ENCODE results near the gene LRRC49.
"Not testable (repeated sequence)": the region's sequence is repeated elsewhere in the genome, so short reads cannot be mapped to it uniquely, and the experiment has no call there.

LRRC49 gene

DNA sequence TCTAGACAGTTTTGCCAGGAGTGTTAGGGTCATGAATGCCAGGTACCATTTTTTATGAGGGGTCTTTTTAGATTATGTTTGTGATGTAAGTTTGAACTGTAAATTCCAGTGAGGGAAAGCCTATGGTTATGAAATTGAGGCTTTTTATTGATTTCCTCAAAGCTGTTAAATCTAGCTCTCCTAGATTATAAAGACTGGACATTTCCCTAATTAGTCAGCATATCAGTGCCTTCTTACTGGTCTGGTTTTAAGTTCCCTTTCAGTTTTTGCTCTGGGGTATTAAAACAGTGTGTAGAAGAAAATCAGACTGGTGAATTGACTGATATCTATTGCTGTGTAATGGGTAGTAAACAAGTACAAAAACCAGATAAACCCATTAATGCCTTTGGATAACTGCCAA lies 39.2 kb downstream of the LRRC49 start:
- DNase-seq = no peak

DNA sequence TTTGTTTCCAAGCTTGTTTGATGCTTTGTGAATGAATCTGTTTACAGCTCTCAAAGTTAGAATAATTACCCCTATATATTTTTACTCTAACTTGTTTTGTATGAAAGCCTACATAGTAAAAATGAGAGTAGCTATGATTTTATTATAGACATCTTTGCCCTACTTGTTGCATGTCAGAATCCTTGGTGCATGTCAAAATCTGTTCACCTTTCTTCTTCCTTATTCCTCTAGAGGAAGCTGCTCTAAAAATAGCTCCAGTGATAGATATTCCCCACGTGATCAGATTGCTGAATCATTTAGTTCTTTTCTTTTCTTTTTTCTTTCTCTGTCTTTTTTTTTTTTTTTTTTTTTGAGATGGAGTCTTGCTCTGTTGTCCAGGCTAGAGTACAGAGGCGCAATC lies 39.8 kb downstream of the LRRC49 start:
- DNase-seq = no peak

- DNase-seq = no peak
Observed at GRCh38 chr15:70933411-70933810, 40.8 kb downstream of the LRRC49 start.

GRCh38 chr15:70935631-70936030 lies 43.0 kb downstream of the LRRC49 start:
- DNase-seq = no peak

DNA sequence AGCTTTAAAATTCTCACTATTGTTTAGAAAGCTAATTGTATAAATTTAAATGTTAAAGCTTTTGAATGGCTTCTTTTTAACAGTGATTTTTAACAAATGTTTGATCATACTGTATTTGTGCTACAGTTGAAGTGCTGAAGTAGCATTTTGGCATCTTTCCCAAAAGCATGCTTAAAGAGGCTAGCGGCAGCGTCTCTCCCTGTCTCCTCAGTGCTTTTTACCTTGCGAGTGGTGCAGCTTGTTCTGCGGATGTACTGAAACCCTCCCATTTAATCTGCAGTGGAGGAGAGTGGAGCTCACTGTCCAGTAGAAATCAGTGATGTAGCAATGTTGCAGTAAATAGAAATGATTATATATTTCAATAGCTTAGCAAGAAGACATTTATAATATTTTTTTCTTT lies 43.7 kb downstream of the LRRC49 start:
- DNase-seq = no peak

DNA sequence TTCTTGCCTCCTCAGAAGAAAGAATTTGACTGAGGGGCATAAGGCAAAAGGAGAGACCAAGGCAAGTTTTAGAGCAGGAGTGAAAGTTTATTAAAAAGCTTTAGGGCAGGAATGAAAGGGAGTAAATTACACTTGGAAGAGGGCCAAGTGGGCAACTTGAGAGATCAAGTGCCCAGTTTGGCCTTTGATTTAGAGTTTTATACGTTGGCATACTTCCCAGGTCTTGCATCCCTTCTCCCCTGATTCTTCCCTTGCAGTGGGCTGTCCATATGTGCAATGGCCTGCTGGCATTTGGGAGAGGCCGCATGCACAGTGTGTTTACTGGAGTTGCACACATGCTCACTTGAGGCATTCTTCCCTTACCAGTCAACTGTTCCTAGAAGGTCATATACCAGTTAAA lies 50.7 kb downstream of the LRRC49 start:
- DNase-seq = not testable (repeated sequence)

- DNase-seq = no peak
Observed at GRCh38 chr15:70947351-70948335, 55.0 kb downstream of the LRRC49 start.

GRCh38 chr15:70950953-70951352 lies 58.3 kb downstream of the LRRC49 start:
- DNase-seq = no peak

DNA sequence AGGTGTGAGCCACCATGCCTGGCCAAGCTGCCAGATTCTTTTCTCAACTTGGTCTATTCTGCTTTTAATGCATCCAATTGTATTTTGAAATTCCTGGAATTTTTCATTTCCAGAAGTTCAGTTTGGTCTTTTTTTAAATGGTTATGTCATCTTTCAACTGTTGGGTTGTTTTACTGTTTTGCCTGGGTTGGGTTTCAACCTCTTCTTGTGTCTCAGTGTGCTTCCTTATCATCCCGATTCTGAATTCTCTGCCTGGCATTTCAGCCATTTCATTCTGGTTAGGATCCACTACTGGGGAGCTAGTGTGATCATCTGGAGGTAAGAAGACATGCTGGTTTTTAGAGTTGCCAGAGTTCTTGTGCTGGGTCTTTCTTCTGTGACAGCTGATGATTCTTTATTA lies 61.5 kb downstream of the LRRC49 start:
- no peak for DNase-seq

GRCh38 chr15:70954733-70955132 lies 62.1 kb downstream of the LRRC49 start:
- DNase-seq = no peak

DNA sequence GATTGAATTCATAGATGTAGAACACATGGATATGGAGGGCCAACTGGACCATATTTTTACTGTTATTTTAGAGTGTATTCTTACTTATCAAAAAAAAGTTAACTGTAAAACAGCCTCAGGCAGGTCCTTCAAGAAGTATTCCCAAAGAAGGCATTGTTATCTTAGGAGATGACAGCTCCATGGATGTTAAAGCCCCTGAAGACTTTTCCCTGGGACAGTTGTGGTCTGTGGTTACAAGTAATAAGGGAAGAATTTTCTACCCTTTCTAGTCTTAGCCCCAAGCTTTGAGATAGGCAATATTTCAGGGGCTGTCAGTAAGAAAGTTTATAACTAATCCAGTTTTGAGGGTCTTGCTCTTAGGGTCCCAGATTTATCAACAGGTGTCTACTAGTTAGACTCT lies 62.5 kb downstream of the LRRC49 start:
- DNase-seq = no peak

- no peak for DNase-seq
Observed at GRCh38 chr15:70956201-70956995, 63.8 kb downstream of the LRRC49 start.

DNA sequence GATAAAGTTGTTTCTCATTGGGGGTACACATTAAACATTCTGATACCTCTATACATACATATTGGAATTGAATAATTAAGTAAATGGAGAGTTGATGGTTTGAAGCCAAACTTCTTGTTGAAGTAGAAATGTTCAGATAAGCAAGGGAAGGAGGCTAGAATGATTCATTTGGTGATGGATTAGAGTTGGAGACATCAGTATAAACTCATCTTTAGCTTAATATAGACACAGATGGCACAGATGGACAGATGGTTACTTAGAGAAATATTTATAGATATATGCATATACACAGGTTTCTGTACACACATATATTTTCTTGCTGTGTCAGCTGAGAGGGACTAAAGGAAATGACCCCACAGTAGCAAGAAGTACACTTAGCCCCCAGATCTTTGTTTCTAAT lies 69.5 kb downstream of the LRRC49 start:
- DNase-seq = no peak

- no peak for DNase-seq
Observed at GRCh38 chr15:70963199-70963598, 70.6 kb downstream of the LRRC49 start.

GRCh38 chr15:70964058-70964457 lies 71.4 kb downstream of the LRRC49 start:
- DNase-seq = no peak

GRCh38 chr15:70964686-70965085 lies 72.1 kb downstream of the LRRC49 start:
- DNase-seq = no peak

DNA sequence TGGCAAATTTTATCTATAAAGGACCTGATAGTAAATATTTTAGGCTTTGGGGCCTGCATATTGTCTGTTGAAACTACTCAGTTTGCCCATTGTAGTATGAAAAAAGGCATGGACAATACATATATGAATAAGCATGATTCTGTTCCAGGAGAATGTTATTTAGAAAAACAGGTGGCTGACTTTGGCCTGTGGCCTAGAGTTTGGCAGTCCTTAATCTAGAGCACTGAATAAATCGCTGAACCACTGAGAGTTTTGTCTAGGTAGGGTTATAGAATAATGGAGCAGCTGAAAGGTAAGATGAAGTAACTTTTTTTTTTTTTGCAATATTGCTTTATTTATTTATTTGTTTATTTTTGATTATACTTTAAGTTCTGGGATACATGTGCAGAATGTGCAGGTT lies 75.0 kb downstream of the LRRC49 start:
- DNase-seq = no peak

DNA sequence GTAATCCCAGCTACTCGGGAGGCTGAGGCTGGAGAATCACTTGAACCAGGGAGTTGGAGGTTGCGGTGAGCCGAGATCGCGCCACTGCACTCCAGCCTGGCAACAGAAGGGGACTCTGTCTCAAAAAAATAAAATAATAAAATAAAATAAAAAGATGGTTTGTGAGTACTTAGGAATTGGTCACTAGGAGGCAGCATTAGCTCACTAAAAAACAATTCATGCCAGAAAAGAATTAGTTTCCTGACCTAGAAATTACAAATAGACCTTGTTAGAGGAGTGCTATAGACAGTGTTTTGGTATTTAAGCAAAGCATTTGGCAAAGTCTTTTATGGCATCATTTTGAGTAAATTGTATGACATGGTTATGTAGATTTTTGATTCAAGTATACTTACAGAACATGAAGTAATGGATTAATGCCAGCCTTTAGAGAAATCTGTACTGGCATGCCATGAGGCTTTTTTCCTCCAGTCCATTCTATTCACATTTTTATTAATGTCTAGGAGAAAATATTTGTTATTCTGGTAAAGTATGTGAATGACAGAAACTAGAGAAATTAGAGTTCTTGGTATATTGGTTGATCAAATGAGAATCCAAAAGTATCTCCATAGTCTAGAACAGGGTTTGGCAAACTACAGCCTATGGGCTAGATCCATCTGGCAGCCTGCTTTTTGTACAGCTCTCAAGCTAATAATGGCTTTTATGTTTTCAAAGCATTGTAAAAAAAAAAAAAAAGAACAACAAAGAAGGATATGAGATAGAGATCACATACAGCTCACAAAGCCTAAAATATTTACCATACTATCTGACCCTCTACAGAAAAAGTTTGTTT lies 81.6 kb downstream of the LRRC49 start:
- DNase-seq = no peak

GRCh38 chr15:70976851-70977250 lies 84.2 kb downstream of the LRRC49 start:
- DNase-seq = no peak

- DNase-seq = no peak
Observed at GRCh38 chr15:70995383-70995970, 102.9 kb downstream of the LRRC49 start.

GRCh38 chr15:70998319-70998718 lies 105.7 kb downstream of the LRRC49 start:
- DNase-seq = no peak

GRCh38 chr15:71002316-71002715 lies 109.7 kb downstream of the LRRC49 start:
- no peak for DNase-seq

DNA sequence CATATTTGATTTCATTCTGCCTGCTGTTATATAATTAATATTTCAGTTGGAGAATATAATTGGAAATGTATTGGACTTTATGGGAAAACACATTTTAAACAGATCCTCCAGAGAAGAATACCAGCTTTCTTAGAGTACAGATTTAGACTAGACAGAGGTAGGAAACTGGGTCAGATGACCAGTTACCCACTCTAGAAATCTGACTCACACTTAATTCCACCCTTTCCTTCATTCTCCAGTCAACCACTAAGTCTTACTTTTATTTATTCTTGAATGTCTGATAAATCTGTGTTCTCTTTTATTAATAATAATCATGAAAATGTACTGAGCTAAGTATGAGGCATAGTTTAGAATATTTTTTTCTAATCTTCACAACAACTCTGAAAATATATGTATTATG lies 110.7 kb downstream of the LRRC49 start:
- no peak for DNase-seq

All from stimulated activated naive CD4-positive, alpha-beta T cell treated with Interleukin-2 at 50 U/mL for 16 hours (primary cell).